Lung (tissue), 12 donors: ENCODE measurements around the gene SPATA31C1. TPM values are rescaled to one million over a fixed set of nuclear protein-coding genes. Genes with fewer than 3 reads are reported as not detected.

ENCODE experiments used
- ATAC-seq: fragments of 200-7000 bp; cut with Tn5 transposase; one replicate; pipeline ENCODE4 v1.9.1; 2020; ENCODE audit warnings: moderate number of reproducible peaks; ENCODE audit not compliant: insufficient read depth, low FRiP score
- DNase-seq, 3 donors: peaks; one replicate each; pipeline ENCODE4 v3.0.0-alpha.2; 2013 to 2017
- H3K27ac ChIP-seq, 2 donors: one replicate each; pipeline ENCODE4 v1.5.1; 2013; ENCODE audit warnings: mild to moderate bottlenecking in 2 of 2, moderate library complexity in 2 of 2, control low read depth in 1 of 2, inconsistent platforms in 1 of 2, low read depth in 1 of 2, low read length in 1 of 2
- H3K27me3 ChIP-seq, 3 donors: one replicate each; pipeline ENCODE4 v1.5.1; 2013; ENCODE audit warnings: low read length in 2 of 3; ENCODE audit not compliant: control insufficient read depth in 3 of 3, insufficient read depth in 3 of 3
- H3K36me3 ChIP-seq, 4 donors: one replicate each; pipeline ENCODE4 v1.5.1; 2013; ENCODE audit warnings: low read length in 4 of 4, mild to moderate bottlenecking in 1 of 4, moderate library complexity in 1 of 4; ENCODE audit not compliant: control insufficient read depth in 4 of 4, insufficient read depth in 4 of 4
- H3K4me1 ChIP-seq, 5 donors: one replicate each; pipeline ENCODE4 v1.5.1; 2013; ENCODE audit warnings: low read length in 5 of 5, mild to moderate bottlenecking in 2 of 5, moderate library complexity in 1 of 5; ENCODE audit not compliant: control insufficient read depth in 5 of 5, insufficient read depth in 5 of 5
- H3K4me3 ChIP-seq: one replicate; pipeline ENCODE4 v1.5.1; 2013; ENCODE audit warnings: mild to moderate bottlenecking, control low read depth, moderate library complexity
- H3K9ac ChIP-seq, 2 donors: one replicate each; pipeline ENCODE4 v1.5.1; 2013; ENCODE audit warnings: low read length in 2 of 2, control low read depth in 1 of 2; ENCODE audit not compliant: insufficient read depth in 1 of 2
- H3K9me3 ChIP-seq, 4 donors: one replicate each; pipeline ENCODE4 v1.5.1; 2013; ENCODE audit warnings: low read length in 3 of 4, mild to moderate bottlenecking in 1 of 4, moderate library complexity in 1 of 4; ENCODE audit not compliant: control insufficient read depth in 4 of 4, insufficient read depth in 3 of 4
- CTCF ChIP-seq: IDR thresholded peaks from 2 replicates; pipeline ENCODE4 v1.5.1; 2012; ENCODE audit warnings: mild to moderate bottlenecking; ENCODE audit errors: control extremely low read depth, extremely low read depth
- whole genome bisulfite sequencing, 2 donors: extraction: QIAGEN DNeasy Blood & Tissue Kit; methylation state at CpG; one replicate each; pipeline ENCODE4 v1.1.7; 2013; 5-methylcytosine and 5-hydroxymethylcytosine counted together
- polyA plus RNA-seq, 2 donors: library from polyadenylated mRNA; stranded (reverse); fragments of 200-250 nt; gene quantifications; one replicate each; pipeline ENCODE4 v1.2.1, GENCODE V29; 2013
- total RNA-seq, 2 donors: library from RNA; depleted of rRNA in 1 of 2; stranded (reverse); fragments of >200 nt in 1 of 2; gene quantifications; one replicate each; pipeline ENCODE4 v1.2.1, GENCODE V29; 2014 to 2021
- donor health status: control.
- donor health status: control.
- donor health status: Bipolar disorder and iron deficiency.
- donor health status: healthy.
- donor health status: DM: yes; HTN: yes; CAD: no.

SPATA31C1 gene
- total and polyA plus RNA-seq, 4 donors: not detected

GRCh38 chr9:87973122-87973521 is 55.4 kb downstream of the SPATA31C1 start:
- H3K36me3 ChIP-seq: peaks cover 0 to 13% (median 10%) of the 10 kb centered on the region in 4 donors
- no peak for ATAC-seq
- peaks cover 0 to 13% (median 5%) of the 10 kb centered on the region in 5 donors for H3K4me1 ChIP-seq
- H3K9ac ChIP-seq: peak overlapping the region in 1 of 2 donors; percentile 84
- no peak for TF ChIP-seq CTCF
- no peak overlapping the region for H3K4me3 ChIP-seq
- WGBS, 2 donors: 86 to 92% methylated on average over 5 of the region's 5 CpGs
- no peak overlapping the region for H3K27ac ChIP-seq
- no peaks in the 10 kb centered on the region for H3K27me3 ChIP-seq
- DNase-seq: no peak
- H3K9me3 ChIP-seq: no peaks in the 10 kb centered on the region

Other genes starting within 250 kb of the SPATA31C1 start
- 100 to 1,000 TPM; 126 to 301 TPM for gene CTSL, start 191.8 kb upstream of the SPATA31C1 start, total RNA-seq
- 1,000 to 10,000 TPM in 1 of 2 donors, 100 to 1,000 TPM in 1; 109 to 1,526 TPM for gene CTSL, start 191.8 kb upstream of the SPATA31C1 start, polyA plus RNA-seq
- gene SPATA31E1, start 35.1 kb upstream of the SPATA31C1 start, total RNA-seq: not detected
- gene SPATA31E1, start 35.1 kb upstream of the SPATA31C1 start, polyA plus RNA-seq: not detected
- gene CDK20, start 56.6 kb downstream of the SPATA31C1 start, total RNA-seq: 10 to 100 TPM in 1 of 2 donors, 1 to 10 TPM in 1; 9.0 to 15.1 TPM
- gene CDK20, start 56.6 kb downstream of the SPATA31C1 start, polyA plus RNA-seq: 1 to 10 TPM; 5.9 to 9.9 TPM
- gene SPATA31C2, start 220.5 kb downstream of the SPATA31C1 start, total RNA-seq: not detected
- not detected for gene SPATA31C2, start 220.5 kb downstream of the SPATA31C1 start, polyA plus RNA-seq